Stomach (tissue), 4 donors: ENCODE results near the gene ALG6.
"Not testable (repeated sequence)": the region's sequence is repeated elsewhere in the genome, so short reads cannot be mapped to it uniquely, and the experiment has no call there.

ENCODE experiments used
- POLR2A ChIP-seq, 4 donors: fragments of 450-650 bp; IDR thresholded peaks; one replicate each; pipeline ENCODE4 v1.6.1; 2016; ENCODE audit warnings: antibody characterized with exemption in 4 of 4, control low read depth in 2 of 4, mild to moderate bottlenecking in 1 of 4, moderate library complexity in 1 of 4
- POLR2AphosphoS5 ChIP-seq, 3 donors: sonication (generic); formaldehyde crosslinking; IDR thresholded peaks; one replicate each; pipeline ENCODE4 v1.6.1; 2016; ENCODE audit warnings: antibody characterized with exemption in 3 of 3
- TF ChIP-seq, protein P1 (sequence below), 7 experiments: fragments of 450-650 bp in 4 of 7; fragments of 200-600 bp in 3 of 7; sonication (generic) in 3 of 7; IDR thresholded peaks; one replicate each; pipeline ENCODE4 v1.5.1; 2016 to 2019; ENCODE audit warnings: antibody characterized with exemption in 7 of 7, control low read depth in 2 of 7, mild to moderate bottlenecking in 1 of 7

GRCh38 chr1:63468683-63469082 lies 101.3 kb downstream of the ALG6 start:
- TF ChIP-seq, protein P1, sequence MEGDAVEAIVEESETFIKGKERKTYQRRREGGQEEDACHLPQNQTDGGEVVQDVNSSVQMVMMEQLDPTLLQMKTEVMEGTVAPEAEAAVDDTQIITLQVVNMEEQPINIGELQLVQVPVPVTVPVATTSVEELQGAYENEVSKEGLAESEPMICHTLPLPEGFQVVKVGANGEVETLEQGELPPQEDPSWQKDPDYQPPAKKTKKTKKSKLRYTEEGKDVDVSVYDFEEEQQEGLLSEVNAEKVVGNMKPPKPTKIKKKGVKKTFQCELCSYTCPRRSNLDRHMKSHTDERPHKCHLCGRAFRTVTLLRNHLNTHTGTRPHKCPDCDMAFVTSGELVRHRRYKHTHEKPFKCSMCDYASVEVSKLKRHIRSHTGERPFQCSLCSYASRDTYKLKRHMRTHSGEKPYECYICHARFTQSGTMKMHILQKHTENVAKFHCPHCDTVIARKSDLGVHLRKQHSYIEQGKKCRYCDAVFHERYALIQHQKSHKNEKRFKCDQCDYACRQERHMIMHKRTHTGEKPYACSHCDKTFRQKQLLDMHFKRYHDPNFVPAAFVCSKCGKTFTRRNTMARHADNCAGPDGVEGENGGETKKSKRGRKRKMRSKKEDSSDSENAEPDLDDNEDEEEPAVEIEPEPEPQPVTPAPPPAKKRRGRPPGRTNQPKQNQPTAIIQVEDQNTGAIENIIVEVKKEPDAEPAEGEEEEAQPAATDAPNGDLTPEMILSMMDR (IDR thresholded peaks at IDR 0.05): not testable (repeated sequence)
- not testable (repeated sequence) for TF ChIP-seq POLR2A, POLR2AphosphoS5 (IDR thresholded peaks at IDR 0.05)
